WTC11 (cell line): ENCODE data around the gene WFDC1. TPM values are rescaled to one million over a fixed set of nuclear protein-coding genes. Genes with fewer than 3 reads are reported as not detected.

Experiments
- ATAC-seq: fragments of 200-7000 bp; cut with Tn5 transposase; 2 replicates; pipeline ENCODE4 v1.10.0; 2021; ENCODE audit warnings: mild to moderate bottlenecking, moderate library complexity
- CTCF ChIA-PET: fragments of 300-600 bp; sonication (Branson Sonifier 250); formaldehyde crosslinking; loops from one replicate; lab custom pipeline; 2021; ENCODE audit warnings: antibody characterized with exemption; lab: Charles Lee
- POLR2A ChIA-PET: fragments of 350-600 bp; sonication (Branson Sonifier 250); formaldehyde crosslinking; loops from one replicate; lab custom pipeline; 2021; ENCODE audit warnings: antibody characterized with exemption; lab: Charles Lee
- DNase-seq: peaks from one replicate; pipeline ENCODE4 v3.0.0; 2021; ENCODE audit warnings: low spot score
- H3K27ac Mint-ChIP-seq: 2 replicates; pipeline ENCODE4 v1.8.0; 2021; ENCODE audit warnings: mixed read lengths
- H3K27me3 Mint-ChIP-seq: 2 replicates; pipeline ENCODE4 v1.8.0; 2021; ENCODE audit warnings: low read depth, mild to moderate bottlenecking, moderate library complexity, mixed read lengths
- H3K36me3 Mint-ChIP-seq: 2 replicates; pipeline ENCODE4 v1.8.0; 2021; ENCODE audit warnings: mixed read lengths
- H3K4me1 Mint-ChIP-seq: 2 replicates; pipeline ENCODE4 v1.8.0; 2022; ENCODE audit warnings: mixed read lengths
- H3K4me3 Mint-ChIP-seq: 2 replicates; pipeline ENCODE4 v1.8.0; 2021; ENCODE audit warnings: mild to moderate bottlenecking, moderate library complexity, mixed read lengths
- H3K9me3 Mint-ChIP-seq: 2 replicates; pipeline ENCODE4 v1.8.0; 2021; ENCODE audit warnings: mixed read lengths
- ARID4B ChIP-seq: sonication (generic); formaldehyde crosslinking; IDR thresholded peaks from 2 replicates; pipeline ENCODE4 v1.8.0; 2023; ENCODE audit warnings: missing genetic modification reagents, mild to moderate bottlenecking, borderline replicate concordance
- CDX4 ChIP-seq: fragments of 250-450 bp; sonication (Bioruptor Pico); IDR thresholded peaks from 2 replicates; pipeline ENCODE4 v1.9.0; 2021; ENCODE audit warnings: moderate library complexity, mild to moderate bottlenecking, inconsistent platforms, borderline replicate concordance
- FOXJ3 ChIP-seq: sonication (generic); formaldehyde crosslinking; IDR thresholded peaks from 2 replicates; pipeline ENCODE4 v1.9.0; 2021; ENCODE audit warnings: missing genetic modification reagents, mild to moderate bottlenecking, borderline replicate concordance
- JUN ChIP-seq: sonication (generic); formaldehyde crosslinking; IDR thresholded peaks from 2 replicates; pipeline ENCODE4 v1.8.0; 2023; ENCODE audit warnings: mild to moderate bottlenecking, missing genetic modification reagents
- NR3C1 ChIP-seq: sonication (generic); formaldehyde crosslinking; conservative IDR thresholded peaks from 2 replicates; pipeline ENCODE4 v1.8.1; 2023; ENCODE audit warnings: low read depth, mild to moderate bottlenecking, missing genetic modification reagents
- SMAD3 ChIP-seq: sonication (generic); formaldehyde crosslinking; IDR thresholded peaks from 2 replicates; pipeline ENCODE4 v1.8.0; 2022; ENCODE audit warnings: missing genetic modification reagents, mild to moderate bottlenecking, borderline replicate concordance
- SMAD4 ChIP-seq: sonication (generic); formaldehyde crosslinking; IDR thresholded peaks from 2 replicates; pipeline ENCODE4 v1.8.0; 2022; ENCODE audit warnings: mild to moderate bottlenecking, missing genetic modification reagents
- TCF7 ChIP-seq: sonication (generic); formaldehyde crosslinking; IDR thresholded peaks from 2 replicates; pipeline ENCODE4 v1.8.0; 2022; ENCODE audit warnings: mild to moderate bottlenecking, low read depth, missing genetic modification reagents, moderate library complexity
- TP53 ChIP-seq: sonication (generic); formaldehyde crosslinking; IDR thresholded peaks from 2 replicates; pipeline ENCODE4 v1.8.1; 2023; ENCODE audit warnings: mild to moderate bottlenecking, missing genetic modification reagents
- USF1 ChIP-seq: sonication (generic); formaldehyde crosslinking; IDR thresholded peaks from 2 replicates; pipeline ENCODE4 v1.8.0; 2022; ENCODE audit warnings: mild to moderate bottlenecking, missing genetic modification reagents
- USF2 ChIP-seq: sonication (generic); formaldehyde crosslinking; IDR thresholded peaks from 2 replicates; pipeline ENCODE4 v1.8.1; 2023; ENCODE audit warnings: mild to moderate bottlenecking, missing genetic modification reagents, moderate library complexity
- ZBTB21 ChIP-seq: sonication (generic); formaldehyde crosslinking; IDR thresholded peaks from 2 replicates; pipeline ENCODE4 v1.8.1; 2023; ENCODE audit warnings: mild to moderate bottlenecking, missing genetic modification reagents, borderline replicate concordance
- ZNF263 ChIP-seq: sonication (generic); formaldehyde crosslinking; IDR thresholded peaks from 2 replicates; pipeline ENCODE4 v1.8.1; 2022; ENCODE audit warnings: low read depth, mild to moderate bottlenecking, moderate library complexity, missing genetic modification reagents
- total RNA-seq: library from RNA; stranded (reverse); gene quantifications from 3 replicates; pipeline ENCODE4 v1.2.3, GENCODE V29; 2021

Gene WFDC1
- total RNA-seq, 1 experiment from 2014 or later = 0.50 TPM

- no peak for TF ChIP-seq USF2
- TF ChIP-seq ARID4B (CRISPR knock-in tag) = no peak
- no peak for TF ChIP-seq ZBTB21 (CRISPR knock-in tag)
- no peak for TF ChIP-seq ZNF263 (CRISPR knock-in tag)
- no peak for TF ChIP-seq TP53
- peaks cover 2% of the 10 kb centered on the region; the same call in 1 of the 2 replicates for H3K4me1 Mint-ChIP-seq
- no peak overlapping the region for H3K4me3 Mint-ChIP-seq
- DNase-seq = no peak
- H3K36me3 Mint-ChIP-seq = no peaks in the 10 kb centered on the region
- no peaks in the 10 kb centered on the region for H3K9me3 Mint-ChIP-seq
- no peaks in the 10 kb centered on the region; the same call in 1 of the 2 replicates for H3K27me3 Mint-ChIP-seq
- CTCF ChIA-PET = no interaction called here
- H3K27ac Mint-ChIP-seq = no peak overlapping the region
- POLR2A ChIA-PET = no interaction called here
- ATAC-seq = no peak
Measured at GRCh38 chr16:84347161-84347560, 52.5 kb downstream of the WFDC1 start.

- Mint-ChIP-seq H3K27ac (no peak overlapping the region), H3K27me3 (no peaks in the 10 kb centered on the region; the same call in 1 of the 2 replicates), H3K36me3 (no peaks in the 10 kb centered on the region), H3K4me1 (peaks cover 2% of the 10 kb centered on the region; the same call in 1 of the 2 replicates), H3K4me3 (no peak overlapping the region), H3K9me3 (no peaks in the 10 kb centered on the region)
- ChIA-PET CTCF (no interaction called here), POLR2A (interaction anchor here (0.9 kb wide), 1 partner anchor 11 kb away, joined by 3 read pairs; no protein-coding TSS in a partner anchor)
- DNase-seq (no peak), ATAC-seq (no peak)
- TF ChIP-seq CDX4 = no peak
- TF ChIP-seq TCF7 (CRISPR knock-in tag) = no peak
- TF ChIP-seq JUN (CRISPR knock-in tag) = no peak
- TF ChIP-seq SMAD3 (CRISPR knock-in tag) = no peak
- no peak for TF ChIP-seq SMAD4 (CRISPR knock-in tag)
- TF ChIP-seq FOXJ3 (CRISPR knock-in tag) = no peak
- TF ChIP-seq USF1 (CRISPR knock-in tag) = no peak
- TF ChIP-seq NR3C1 (CRISPR knock-in tag) = no peak
Measured at GRCh38 chr16:84348386-84348888, 53.8 kb downstream of the WFDC1 start.

GRCh38 chr16:84349862-84350684 lies 55.4 kb downstream of the WFDC1 start:
- peak; percentile 32; the same call in 1 of the 2 replicates for ATAC-seq
- ChIA-PET CTCF (interaction anchor here (0.7 kb wide), 1 partner anchor 141 kb away, joined by 5 read pairs; no protein-coding TSS in a partner anchor), POLR2A (interaction anchor here (0.6 kb wide), 1 partner anchor 120 kb away, joined by 4 read pairs; no protein-coding TSS in a partner anchor)
- H3K4me1 Mint-ChIP-seq = peaks cover 2% of the 10 kb centered on the region; the same call in 1 of the 2 replicates
- H3K9me3 Mint-ChIP-seq = no peaks in the 10 kb centered on the region
- H3K27me3 Mint-ChIP-seq = no peaks in the 10 kb centered on the region; the same call in 1 of the 2 replicates
- no peak overlapping the region for H3K4me3 Mint-ChIP-seq
- no peak for DNase-seq
- H3K36me3 Mint-ChIP-seq = no peaks in the 10 kb centered on the region
- no peak overlapping the region; the same call in 1 of the 2 replicates for H3K27ac Mint-ChIP-seq
- TF ChIP-seq ARID4B (CRISPR knock-in tag) = no peak
